ENCODE data around the gene PHRF1. TPM values are rescaled to one million over a fixed set of nuclear protein-coding genes. Genes with fewer than 3 reads are reported as not detected.

PHRF1 gene
- total and polyA plus RNA-seq, 9 of the 15 experiments (the other 6 are each of a cell fraction or from before 2014, with no cell fraction given) = 0.07 to 37.2 (median 7.7) TPM

DNA sequence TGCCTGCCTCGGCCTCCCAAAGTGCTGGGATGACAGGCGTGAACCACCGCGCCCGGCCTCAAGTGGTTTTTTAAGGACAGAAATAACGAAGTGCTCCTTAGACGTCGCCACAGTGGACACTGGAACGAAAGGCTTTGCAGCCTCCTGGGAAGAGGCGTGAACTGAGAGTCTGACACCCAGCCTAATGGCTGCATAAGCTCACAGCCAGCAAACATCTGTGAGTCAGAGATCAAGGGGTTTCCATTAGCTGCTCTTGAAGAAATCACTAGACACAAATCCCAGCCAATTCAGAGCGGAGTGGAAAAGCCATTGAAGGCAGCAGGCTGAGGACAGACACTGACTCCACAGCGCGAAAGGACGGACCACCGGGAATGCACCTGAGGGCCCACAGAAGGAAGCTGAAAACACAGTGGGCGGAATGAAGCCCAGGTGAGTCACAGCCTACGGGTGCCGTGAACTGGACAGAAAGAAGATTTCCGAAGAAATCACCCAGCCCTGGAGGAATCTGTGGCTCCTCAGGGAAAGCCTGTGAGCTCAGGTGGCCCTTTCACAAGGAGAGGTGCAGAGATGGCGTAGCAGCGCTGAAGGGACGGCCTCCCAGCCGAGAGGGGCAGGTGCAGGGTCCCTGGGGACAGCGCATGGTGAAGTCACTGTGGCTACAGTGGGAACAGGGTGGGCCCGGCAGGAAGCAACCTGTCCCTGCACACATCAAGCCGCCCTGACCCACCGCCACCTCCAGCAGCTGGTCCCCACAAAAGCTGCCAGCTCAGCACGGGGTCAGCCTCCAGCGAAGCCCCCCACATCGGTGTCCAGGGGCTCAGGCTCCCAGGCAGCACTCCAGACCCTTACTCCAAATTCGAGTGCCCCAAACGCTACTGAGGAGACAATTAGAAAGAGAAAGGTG, 27.3 kb upstream of the PHRF1 start (continued):
- TF ChIP-seq JUN (IDR thresholded peaks at IDR 0.05; ENCODE audit: borderline replicate concordance, low read depth, low read length) = no peak
- no peak for TF ChIP-seq JUN (CRISPR knock-in tag; IDR thresholded peaks at IDR 0.05; ENCODE audit: borderline replicate concordance)
- TF ChIP-seq CREB1 (IDR thresholded peaks at IDR 0.05) = no peak
- TF ChIP-seq CREB1 (CRISPR knock-in tag; IDR thresholded peaks at IDR 0.05) = no peak

GRCh38 chr11:550021-550745, 26.1 kb upstream of the PHRF1 start:
- TF ChIP-seq CREB5 (CRISPR knock-in tag; IDR thresholded peaks at IDR 0.05) (no peak), ZNF592 (IDR thresholded peaks at IDR 0.05) (no peak), ZNF12 (CRISPR knock-in tag; IDR thresholded peaks at IDR 0.05) (no peak), NFIC (IDR thresholded peaks at IDR 0.05) (no peak), ZNF174 (CRISPR knock-in tag; IDR thresholded peaks at IDR 0.05) (no peak), PHB2 (IDR thresholded peaks at IDR 0.05; ENCODE audit: low read depth) (no peak)
- TF ChIP-seq, protein P1, sequence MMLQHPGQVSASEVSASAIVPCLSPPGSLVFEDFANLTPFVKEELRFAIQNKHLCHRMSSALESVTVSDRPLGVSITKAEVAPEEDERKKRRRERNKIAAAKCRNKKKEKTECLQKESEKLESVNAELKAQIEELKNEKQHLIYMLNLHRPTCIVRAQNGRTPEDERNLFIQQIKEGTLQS (IDR thresholded peaks at IDR 0.05) = no peak
- TF ChIP-seq, protein P1 (CRISPR knock-in tag; conservative IDR thresholded peaks at IDR 0.05) = no peak
- H3K79me2 ChIP-seq (ENCODE audit: control insufficient read depth, insufficient read depth, low read length) = no peaks in the 10 kb centered on the region
- H3K4me2 ChIP-seq (ENCODE audit: insufficient read depth, low read length) = no peak overlapping the region
- H3K4me1 ChIP-seq (replicated peaks in 1 of 2; ENCODE audit: control insufficient read depth in 2 of 2, insufficient read depth in 2 of 2, low read length in 2 of 2) = peaks cover 13 to 68% of the 10 kb centered on the region in 2 experiments; a peak in 4 of 5 replicates
- in situ Hi-C loops (cut with MboI) (no loop called here), intact Hi-C loops (cut with micrococcal nuclease) (loop anchor here (5.0 to 10.0 kb wide), 3 partner anchors 65 to 177 kb away; partner anchors contain the start of genes DEAF1, IRF7 and TMEM80)
- 77% methylated on average over 18 of the region's 25 CpGs for WGBS (ENCODE audit: insufficient coverage, low coverage, missing lambda C conversion rate)
- DNase-seq (ENCODE audit: extremely low read depth in 1 of 4, low spot score in 3 of 4) = no peak
- H3K9ac ChIP-seq (ENCODE audit: insufficient read depth in 1 of 2, low read depth in 2 of 2, low read length in 2 of 2) = peak overlapping the region in 1 of 2 experiments; percentile 76; a peak in 2 of 4 replicates
- ChIA-PET CTCF (ENCODE audit: low intra/inter-chr PET ratio) (no interaction called here), POLR2A (interaction anchor here (0.6 to 2.1 kb wide), 5 partner anchors 9 to 592 kb away, joined by 3 to 8 read pairs (median 5); partner anchors contain the start of genes LMNTD2 and RASSF7)
- H3K9me1 ChIP-seq (ENCODE audit: control insufficient read depth, insufficient read depth, low read length) = no peaks in the 10 kb centered on the region
- H3K36me3 ChIP-seq (ENCODE audit: control insufficient read depth, insufficient read depth, low read length) = no peaks in the 10 kb centered on the region
- BruUV-seq (replicated peaks) = no TSS peak
- FAIRE-seq = no peak
- H4K20me1 ChIP-seq (replicated peaks; ENCODE audit: control insufficient read depth, insufficient read depth, low read length) = no peaks in the 10 kb centered on the region
- no peak overlapping the region for H3K4me3 ChIP-seq
- no peaks in the 10 kb centered on the region for H3K27me3 ChIP-seq (ENCODE audit: control insufficient read depth in 2 of 2, insufficient read depth in 2 of 2, low read length in 2 of 2)
- no peak overlapping the region for H3K27ac ChIP-seq (ENCODE audit: extremely low read depth, low read depth, low read length)
- no peaks in the 10 kb centered on the region for H3K9me3 ChIP-seq (replicated peaks; ENCODE audit: control insufficient read depth, insufficient read depth, low read depth, low read length)
- no peak for ATAC-seq
- H2AFZ ChIP-seq (ENCODE audit: low read depth, low read length) = no peak overlapping the region

Data from K562 (cell line).